GM10847 (cell line): Measurements from ENCODE around the gene SECISBP2L.

Source experiments
- POLR2A ChIP-seq: IDR thresholded peaks from 2 replicates; pipeline ENCODE4 v1.6.1; 2011; ENCODE audit not compliant: insufficient read length; ENCODE audit errors: extremely low read depth

The SECISBP2L gene

GRCh38 chr15:49036650-49037545 is 9.3 kb downstream of the SECISBP2L start:
- no peak for TF ChIP-seq POLR2A

DNA sequence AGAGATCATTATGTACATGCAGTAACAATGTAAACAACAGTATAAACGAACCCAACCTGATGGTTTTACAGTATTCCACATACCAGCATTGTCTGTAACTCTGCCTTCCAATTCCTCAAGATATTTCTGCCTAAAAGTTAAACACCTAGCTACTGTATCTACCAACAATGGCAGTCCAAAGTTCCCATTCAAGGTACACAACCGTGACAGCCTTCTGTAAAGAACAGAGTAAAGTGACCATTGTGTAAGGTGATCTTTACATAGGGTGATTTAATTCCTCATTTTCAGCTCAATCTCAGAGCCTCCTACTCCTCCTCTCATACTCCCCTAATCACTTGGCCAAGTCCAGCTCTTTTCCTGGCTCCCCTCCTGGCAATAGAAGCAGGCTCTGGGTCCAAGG is 10.4 kb downstream of the SECISBP2L start:
- TF ChIP-seq POLR2A = no peak

GRCh38 chr15:49032601-49033145 is 13.6 kb downstream of the SECISBP2L start:
- no peak for TF ChIP-seq POLR2A

DNA sequence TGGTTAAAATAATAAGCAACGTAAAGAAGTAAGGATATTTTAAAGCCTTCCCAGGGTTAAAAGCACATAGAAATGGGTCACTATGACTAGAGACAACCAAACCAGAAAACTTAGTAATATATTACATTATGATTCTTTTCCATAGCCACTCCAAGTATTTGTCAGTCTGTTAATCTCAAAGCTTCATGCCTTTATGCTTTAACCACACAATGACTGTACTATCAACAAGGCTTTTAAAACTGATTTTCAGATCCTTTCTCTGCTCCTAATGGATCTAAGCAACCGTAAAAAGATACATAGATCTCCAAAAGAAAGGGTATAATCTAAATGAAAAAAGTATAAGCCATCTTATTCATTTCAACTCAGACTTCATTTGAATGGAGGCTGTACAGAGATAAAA is 14.4 kb downstream of the SECISBP2L start:
- TF ChIP-seq POLR2A = no peak

GRCh38 chr15:49026700-49027099 is 19.5 kb downstream of the SECISBP2L start:
- TF ChIP-seq POLR2A = no peak

GRCh38 chr15:49024840-49025239 is 21.4 kb downstream of the SECISBP2L start:
- no peak for TF ChIP-seq POLR2A

- no peak for TF ChIP-seq POLR2A
Observed at GRCh38 chr15:49023354-49023753, 22.9 kb downstream of the SECISBP2L start.

DNA sequence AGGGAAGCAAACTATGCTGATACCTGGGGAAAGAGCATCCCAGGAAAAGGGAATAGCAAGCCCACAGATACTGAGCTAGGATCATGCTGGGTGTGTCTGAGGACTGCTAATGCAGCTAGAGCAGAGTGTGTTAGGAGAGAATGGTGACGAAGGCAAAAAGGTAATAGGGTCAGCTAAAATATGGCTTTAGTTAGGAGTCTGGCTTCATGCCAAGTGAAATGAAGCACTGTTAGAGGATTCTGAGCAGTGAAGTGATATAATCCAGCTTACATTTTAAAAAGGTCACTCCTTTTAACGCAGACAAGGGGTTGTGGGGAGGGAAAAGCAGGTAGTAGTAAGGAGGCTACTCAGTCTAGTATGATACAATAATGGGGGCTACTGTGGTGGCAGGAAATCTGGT is 30.4 kb downstream of the SECISBP2L start:
- TF ChIP-seq POLR2A = no peak

GRCh38 chr15:48999314-48999713 is 46.9 kb downstream of the SECISBP2L start:
- TF ChIP-seq POLR2A = no peak

DNA sequence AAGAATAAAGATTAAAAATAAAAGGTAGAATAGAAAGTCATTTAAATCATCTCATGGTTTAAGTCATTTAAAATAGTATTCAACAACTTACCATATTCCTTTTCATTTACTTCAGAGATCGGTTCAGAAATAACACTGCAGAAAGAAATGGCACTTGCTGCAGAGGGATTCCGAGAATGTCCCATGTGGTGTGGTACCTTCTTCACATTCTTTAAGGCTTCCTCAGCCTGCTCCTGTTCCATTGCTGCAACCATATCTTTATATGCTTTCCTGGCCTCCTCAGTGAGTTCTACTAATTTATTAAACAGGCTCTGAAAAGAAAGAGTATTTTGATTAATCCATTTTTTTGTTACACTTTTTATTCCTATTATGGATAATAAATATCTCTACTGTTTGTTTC is 50.0 kb downstream of the SECISBP2L start:
- TF ChIP-seq POLR2A = no peak

DNA sequence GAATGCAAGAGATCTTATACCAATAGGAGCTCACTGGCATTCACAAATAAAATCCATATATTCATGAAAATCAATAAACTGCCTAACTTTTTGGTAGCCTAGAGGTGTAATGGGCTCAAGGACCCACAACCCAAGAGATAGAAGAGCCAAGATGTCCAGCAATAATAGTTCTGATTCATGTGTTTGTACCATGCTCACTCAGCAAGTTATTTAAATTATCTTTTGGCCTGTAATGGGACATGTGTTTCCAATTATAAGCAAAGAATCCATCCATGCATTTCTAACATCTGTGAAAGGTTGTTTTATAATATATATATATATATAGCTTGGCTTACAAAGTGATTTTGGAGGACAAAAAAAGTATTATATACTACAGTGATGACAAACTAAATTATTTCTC is 52.9 kb downstream of the SECISBP2L start:
- no peak for TF ChIP-seq POLR2A

GRCh38 chr15:48992545-48992944 is 53.7 kb downstream of the SECISBP2L start:
- TF ChIP-seq POLR2A = no peak

DNA sequence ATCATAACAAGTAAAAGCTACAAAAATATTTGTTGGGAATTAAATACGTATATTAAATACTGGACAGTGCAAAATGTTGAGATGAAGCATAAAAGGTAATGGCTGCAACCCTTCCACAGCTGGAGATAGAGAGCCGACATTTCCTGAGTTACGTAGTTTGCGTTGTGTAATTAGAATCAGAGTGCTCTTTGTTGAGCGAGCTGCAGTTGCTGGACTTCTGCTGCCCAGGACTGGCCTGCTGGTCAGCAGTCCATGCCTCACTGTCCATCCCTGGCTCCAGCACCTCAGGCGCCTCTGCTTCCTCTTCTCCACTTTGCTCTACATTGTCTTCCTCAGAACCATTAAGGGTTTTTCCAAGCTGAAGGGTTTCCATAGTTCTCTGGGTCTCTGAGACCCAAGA is 54.1 kb downstream of the SECISBP2L start:
- TF ChIP-seq POLR2A = no peak

DNA sequence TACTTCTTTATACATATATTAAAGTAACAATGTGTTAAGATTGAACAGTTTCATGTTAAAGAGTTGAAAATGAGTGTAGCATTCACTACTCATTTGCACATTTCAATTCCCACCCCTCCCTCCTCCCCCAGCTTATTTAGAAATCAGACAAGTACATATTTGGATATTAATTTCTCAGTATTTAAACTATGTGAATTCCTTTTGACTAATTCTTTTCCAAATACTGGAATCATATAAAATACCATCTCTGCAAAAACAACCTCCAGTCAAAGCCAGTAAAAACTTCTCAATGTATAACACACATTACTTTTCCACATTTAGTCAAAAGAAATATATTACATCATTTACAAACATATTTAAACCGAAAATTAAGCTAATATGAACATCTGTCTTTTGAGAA is 57.1 kb downstream of the SECISBP2L start:
- no peak for TF ChIP-seq POLR2A

DNA sequence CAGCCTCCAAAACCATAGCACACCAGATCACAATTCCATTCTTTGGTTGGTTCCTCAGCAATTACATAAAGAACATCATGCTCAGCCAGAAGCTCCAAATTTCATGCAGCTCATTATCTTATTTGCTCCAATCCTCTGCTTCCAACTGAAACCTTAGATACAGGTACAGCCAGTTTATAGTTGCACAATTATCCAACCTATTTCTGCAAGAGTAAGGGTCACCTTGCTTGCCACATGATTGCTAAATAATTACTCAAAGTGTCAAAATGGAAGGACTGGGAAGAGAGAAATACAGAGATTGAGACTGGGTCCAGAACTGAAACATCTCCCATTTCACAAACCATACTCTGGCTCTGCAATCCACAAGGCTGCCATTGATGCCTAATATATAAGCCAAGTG is 59.1 kb downstream of the SECISBP2L start:
- TF ChIP-seq POLR2A = no peak

- no peak for TF ChIP-seq POLR2A
Observed at GRCh38 chr15:48986240-48986639, 60.0 kb downstream of the SECISBP2L start.

- no peak for TF ChIP-seq POLR2A
Observed at GRCh38 chr15:48985516-48985915, 60.7 kb downstream of the SECISBP2L start.
